Measurements from ENCODE around the gene C2CD4D. TPM values are rescaled to one million over a fixed set of nuclear protein-coding genes. Genes with fewer than 3 reads are reported as not detected.

Gene C2CD4D
- total RNA-seq, 1 experiment from 2014 or later: 0.17 TPM

DNA sequence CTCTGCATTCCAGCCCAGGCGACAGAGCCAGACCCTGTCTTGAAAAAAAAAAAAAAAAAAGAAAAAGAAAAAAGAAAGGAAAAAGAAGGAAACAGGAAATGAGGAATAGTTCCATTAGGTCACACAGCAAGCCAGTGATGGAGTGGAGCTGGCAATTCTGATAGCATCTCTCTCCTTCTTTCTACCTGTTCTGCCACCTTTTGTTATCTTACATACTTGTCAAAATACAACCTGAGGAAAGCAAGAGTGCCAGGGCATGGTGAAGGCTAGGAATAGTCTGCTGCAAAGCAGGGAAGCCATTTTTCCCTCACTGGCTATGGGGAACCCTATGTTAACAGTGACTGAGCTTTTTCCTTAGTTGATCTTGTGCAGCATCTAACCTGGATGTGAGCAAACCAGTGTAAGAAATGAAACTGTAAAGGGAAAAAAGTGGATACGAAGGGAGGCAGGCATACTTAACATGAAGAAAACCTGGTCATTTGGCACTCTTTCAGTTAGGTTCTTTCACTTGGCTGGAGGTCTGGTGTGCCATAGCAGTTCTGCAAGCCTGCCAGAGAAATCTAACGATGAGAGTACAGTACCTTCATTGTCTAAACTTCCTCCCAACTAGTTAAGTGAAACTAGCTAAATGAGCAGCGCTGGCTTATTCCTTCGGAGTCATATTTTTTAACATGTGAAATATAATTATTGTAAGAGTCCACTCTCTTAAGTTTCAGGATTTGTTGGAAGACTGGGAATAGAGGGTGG is 31.8 kb upstream of the C2CD4D start:
- Histone ChIP-seq H3K9ac (ENCODE audit: low read length) (no peak overlapping the region), H3K4me1 (ENCODE audit: control insufficient read depth in 1 of 2, insufficient read depth in 2 of 2, low read length in 2 of 2) (peaks cover 0 to 3% of the 10 kb centered on the region in 2 experiments; a peak in 1 of 4 replicates), H3K79me2 (ENCODE audit: insufficient read depth, low read length) (no peaks in the 10 kb centered on the region), H3K4me3 (replicated peaks in 1 of 2; ENCODE audit: low read depth in 1 of 2, low read length in 2 of 2) (no peak overlapping the region), H3K27me3 (ENCODE audit: insufficient read depth, low read length) (no peaks in the 10 kb centered on the region), H3K9me2 (ENCODE audit: insufficient read depth) (no peaks in the 10 kb centered on the region), H3K9me3 (ENCODE audit: control insufficient read depth in 1 of 2, insufficient read depth in 1 of 2, low read depth in 1 of 2, low read length in 2 of 2) (no peaks in the 10 kb centered on the region), H4K20me1 (ENCODE audit: insufficient read depth) (no peaks in the 10 kb centered on the region), H3K27ac (ENCODE audit: low read depth, low read length) (no peak overlapping the region), H3K36me3 (ENCODE audit: control insufficient read depth in 1 of 2, insufficient read depth in 2 of 2, low read length in 2 of 2) (no peaks in the 10 kb centered on the region), H2AFZ (ENCODE audit: low read depth, low read length, poor library complexity, severe bottlenecking) (no peak overlapping the region), H3K4me2 (ENCODE audit: low read length) (no peak overlapping the region)
- ChIA-PET POLR2A (no interaction called here), CTCF (no interaction called here), RAD21 (ENCODE audit: low non-redundant PET in 1 of 2, low total read pairs in 2 of 2, uncharacterized antibody in 2 of 2, unreplicated experiment in 2 of 2) (no interaction called here)
- no TSS peak for BruUV-seq (replicated peaks)
- ATAC-seq (no peak), DNase-seq (ENCODE audit: low read depth, low spot score) (no peak)
- TF ChIP-seq ZNF274 (IDR thresholded peaks at IDR 0.05; ENCODE audit: low read depth, low read length) (no peak), RAD21 (IDR thresholded peaks at IDR 0.05; ENCODE audit: low read depth) (no peak), FOSL1 (IDR thresholded peaks at IDR 0.05; ENCODE audit: low read depth) (no peak)
- intact Hi-C loops (cut with micrococcal nuclease): no loop called here

DNA sequence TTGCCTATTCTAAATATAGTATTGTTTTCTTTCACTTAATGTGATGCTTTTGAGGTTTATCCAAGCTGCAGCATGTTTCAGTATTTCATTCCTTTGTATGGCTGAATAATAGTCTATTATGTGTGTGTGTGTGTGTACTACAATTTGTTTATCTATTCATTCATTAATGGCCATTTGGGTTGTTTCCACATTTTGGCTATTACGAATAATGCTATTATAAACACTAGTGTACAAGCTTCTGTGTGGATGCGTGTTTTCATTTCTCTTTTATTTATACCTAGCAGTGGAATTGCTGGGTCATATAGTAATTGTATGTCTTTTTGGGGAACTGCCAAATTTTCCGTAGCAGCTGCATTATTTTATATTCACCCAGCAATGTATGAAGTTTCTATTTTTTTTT is 28.9 kb upstream of the C2CD4D start:
- Histone ChIP-seq H2AFZ (ENCODE audit: low read depth, low read length, poor library complexity, severe bottlenecking) (no peak overlapping the region), H3K9me3 (ENCODE audit: control insufficient read depth in 1 of 2, insufficient read depth in 1 of 2, low read depth in 1 of 2, low read length in 2 of 2) (no peaks in the 10 kb centered on the region), H3K27ac (ENCODE audit: low read depth, low read length) (no peak overlapping the region), H3K4me1 (ENCODE audit: control insufficient read depth in 1 of 2, insufficient read depth in 2 of 2, low read length in 2 of 2) (peaks cover 0 to 3% of the 10 kb centered on the region in 2 experiments; a peak in 1 of 4 replicates), H3K9me2 (ENCODE audit: insufficient read depth) (no peaks in the 10 kb centered on the region), H3K4me3 (replicated peaks in 1 of 2; ENCODE audit: low read depth in 1 of 2, low read length in 2 of 2) (no peak overlapping the region), H4K20me1 (ENCODE audit: insufficient read depth) (no peaks in the 10 kb centered on the region), H3K27me3 (ENCODE audit: insufficient read depth, low read length) (no peaks in the 10 kb centered on the region), H3K4me2 (ENCODE audit: low read length) (no peak overlapping the region), H3K9ac (ENCODE audit: low read length) (no peak overlapping the region), H3K36me3 (ENCODE audit: control insufficient read depth in 1 of 2, insufficient read depth in 2 of 2, low read length in 2 of 2) (no peaks in the 10 kb centered on the region), H3K79me2 (ENCODE audit: insufficient read depth, low read length) (no peaks in the 10 kb centered on the region)
- no TSS peak for BruUV-seq (replicated peaks)
- POLR2A ChIA-PET: no interaction called here
- TF ChIP-seq JUND (IDR thresholded peaks at IDR 0.05) (no peak), POLR2AphosphoS5 (IDR thresholded peaks at IDR 0.05; ENCODE audit: low read depth, low read length) (no peak), SP1 (IDR thresholded peaks at IDR 0.05; ENCODE audit: low read depth) (no peak)
- CTCF ChIA-PET: no interaction called here
- ATAC-seq: no peak
- RAD21 ChIA-PET (ENCODE audit: low non-redundant PET in 1 of 2, low total read pairs in 2 of 2, uncharacterized antibody in 2 of 2, unreplicated experiment in 2 of 2): no interaction called here
- intact Hi-C loops (cut with micrococcal nuclease): no loop called here
- DNase-seq (ENCODE audit: low read depth, low spot score): no peak
